GM21737 (cell line): Measurements from ENCODE around the gene VIPR2.

ENCODE experiments used
- ATAC-seq: cut with Tn5 transposase; IDR thresholded peaks from one replicate; pipeline ENCODE4 v1.9.1; 2021; ENCODE audit warnings: mild to moderate bottlenecking, moderate library complexity; ENCODE audit not compliant: unreplicated experiment

VIPR2 gene

DNA sequence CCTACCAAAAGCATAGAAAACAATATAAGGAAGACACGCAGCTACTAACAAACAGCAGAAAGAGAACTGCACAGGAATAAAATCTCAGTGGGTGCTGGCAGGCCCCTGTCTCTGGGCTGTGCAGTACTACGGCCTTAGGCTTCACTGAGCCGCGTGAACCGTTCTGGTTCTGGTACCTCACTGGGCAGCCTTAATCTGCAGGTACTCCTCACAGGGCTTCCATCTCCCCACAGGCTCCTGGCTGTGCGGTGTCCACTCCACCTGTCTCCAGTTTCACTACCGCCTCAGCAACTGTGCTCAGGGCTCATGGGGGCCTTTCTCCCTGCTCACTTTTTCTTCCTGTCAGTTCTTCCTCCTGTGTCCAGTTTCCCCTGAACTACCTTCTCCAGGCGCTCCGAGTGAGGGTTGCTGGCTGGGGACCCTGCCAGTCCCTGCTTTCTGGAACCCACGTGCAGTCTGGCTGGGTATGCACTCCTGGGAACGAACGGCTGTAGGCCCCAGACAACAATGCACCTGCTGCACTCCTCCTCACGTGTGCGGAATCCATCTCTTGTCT is 75.7 kb downstream of the VIPR2 start:
- no peak for ATAC-seq

DNA sequence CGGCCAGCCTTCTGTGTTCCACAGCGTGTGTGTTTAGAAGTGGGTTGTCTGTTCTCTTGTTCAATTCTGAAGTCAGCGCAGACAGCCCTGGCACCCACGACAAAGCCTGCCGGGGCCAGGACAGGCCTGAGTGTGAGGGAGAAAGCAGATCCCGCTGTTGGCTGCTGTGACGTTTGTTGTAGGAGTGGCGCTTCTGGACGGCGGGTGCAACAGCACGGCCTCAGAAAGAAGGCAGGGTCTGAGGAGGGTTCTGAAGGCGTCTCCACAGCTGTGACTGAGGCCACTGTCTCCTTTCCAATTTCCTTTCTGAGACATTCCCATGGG is 76.2 kb downstream of the VIPR2 start:
- no peak for ATAC-seq

DNA sequence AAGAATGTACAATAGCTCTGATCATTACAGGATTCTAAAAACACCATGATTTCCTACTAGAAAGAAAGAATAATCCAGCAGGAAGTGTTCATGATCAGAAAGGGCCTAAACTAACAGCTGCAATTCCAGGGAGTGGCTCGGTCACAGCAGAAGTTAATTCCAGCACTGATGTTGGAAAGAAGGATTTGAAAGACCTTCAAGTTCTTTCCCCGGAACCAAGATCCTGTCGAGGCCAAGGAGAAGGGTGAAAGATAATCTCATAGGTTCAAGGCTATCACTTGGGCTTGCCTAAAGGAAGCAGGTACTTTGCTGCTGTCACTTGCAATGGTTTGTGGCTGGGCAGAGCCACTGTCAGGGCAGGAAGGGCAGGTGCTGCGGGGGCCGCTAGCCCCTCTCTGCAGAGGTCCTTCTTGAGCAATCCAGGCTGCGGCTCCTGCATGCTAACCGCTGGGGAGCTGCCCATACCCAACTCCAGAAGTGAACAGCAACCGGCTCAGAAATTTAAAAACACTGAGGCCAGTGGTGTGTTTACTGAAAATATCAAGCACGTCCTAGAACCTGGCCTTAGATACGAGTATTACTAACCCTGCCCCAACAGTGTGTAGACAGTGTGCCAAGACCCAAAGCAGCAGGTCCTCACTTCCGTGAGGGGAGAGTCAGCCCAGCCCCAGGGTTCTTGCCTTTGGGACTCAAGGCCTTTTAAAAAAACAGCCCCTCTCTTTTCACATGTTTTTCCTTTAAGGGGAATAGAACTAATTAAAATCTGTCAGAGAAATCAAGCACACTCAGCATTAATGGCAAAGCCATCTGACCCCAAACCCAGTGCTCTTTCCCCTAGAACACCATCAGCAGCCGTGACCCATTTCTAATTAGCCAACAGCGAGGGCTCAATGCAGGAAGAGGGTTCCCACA is 76.8 kb downstream of the VIPR2 start:
- no peak for ATAC-seq

DNA sequence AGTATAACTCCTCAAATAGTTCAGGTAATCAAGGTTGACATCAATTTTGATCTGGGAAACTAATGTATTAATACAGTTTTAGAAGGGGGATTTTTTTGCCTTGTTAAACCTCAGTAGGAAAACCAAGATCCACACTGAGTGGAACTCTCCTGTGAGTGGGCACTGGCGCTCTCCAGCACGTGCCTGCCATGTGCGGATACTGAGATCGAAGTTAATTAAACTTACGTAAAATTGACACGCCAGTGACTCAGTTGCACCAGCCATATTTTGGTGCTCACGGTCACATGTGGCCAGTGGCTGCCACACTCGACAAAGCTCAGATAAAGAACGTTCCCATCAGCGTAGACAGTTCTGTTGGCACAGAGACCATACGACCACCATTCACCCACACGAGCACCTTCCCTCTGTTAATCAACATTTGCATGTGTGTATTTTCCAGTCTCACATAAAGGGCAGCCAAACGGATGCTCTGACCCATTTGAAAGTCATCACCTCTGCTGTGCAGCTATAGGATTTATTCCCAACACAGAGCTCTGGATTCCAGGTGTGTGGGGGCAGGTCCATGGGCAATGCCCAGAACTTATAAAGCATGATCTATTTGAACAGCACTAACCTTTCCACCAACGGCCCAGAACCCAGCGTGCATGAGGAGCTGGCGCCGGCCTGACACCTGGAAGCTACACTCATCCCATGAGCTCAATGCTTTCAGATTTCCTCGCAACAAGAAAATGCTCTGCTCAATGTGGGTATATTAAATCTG is 77.7 kb downstream of the VIPR2 start:
- ATAC-seq: no peak

DNA sequence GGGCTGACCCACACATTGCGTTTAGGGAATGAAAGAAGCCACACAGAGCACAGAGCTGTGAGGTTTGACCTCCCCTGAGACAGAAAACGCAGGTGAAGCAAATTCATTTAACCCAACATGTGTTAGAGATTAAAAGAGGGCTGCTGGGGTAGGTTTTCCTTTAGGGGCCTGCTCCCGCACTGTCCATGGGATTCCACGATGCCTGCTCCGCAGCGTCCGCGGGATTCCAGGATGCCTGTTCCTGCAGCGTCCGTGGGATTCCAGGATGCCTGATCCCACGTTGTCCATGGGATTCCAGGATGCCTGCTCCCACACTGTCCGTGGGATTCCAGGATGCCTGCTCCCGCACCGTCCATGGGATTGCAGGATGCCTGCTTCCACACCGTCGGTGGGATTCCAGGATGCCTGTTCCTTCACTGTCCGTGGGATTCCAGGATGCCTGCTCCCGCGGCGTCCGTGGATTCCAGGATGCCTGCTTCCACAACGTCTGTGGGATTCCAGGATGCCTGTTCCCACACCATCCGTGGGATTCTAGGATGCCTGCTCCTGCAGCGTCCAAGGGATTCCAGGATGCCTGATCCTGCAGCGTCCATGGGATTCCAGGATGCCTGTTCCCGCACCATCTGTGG is 78.7 kb downstream of the VIPR2 start:
- ATAC-seq: no peak

DNA sequence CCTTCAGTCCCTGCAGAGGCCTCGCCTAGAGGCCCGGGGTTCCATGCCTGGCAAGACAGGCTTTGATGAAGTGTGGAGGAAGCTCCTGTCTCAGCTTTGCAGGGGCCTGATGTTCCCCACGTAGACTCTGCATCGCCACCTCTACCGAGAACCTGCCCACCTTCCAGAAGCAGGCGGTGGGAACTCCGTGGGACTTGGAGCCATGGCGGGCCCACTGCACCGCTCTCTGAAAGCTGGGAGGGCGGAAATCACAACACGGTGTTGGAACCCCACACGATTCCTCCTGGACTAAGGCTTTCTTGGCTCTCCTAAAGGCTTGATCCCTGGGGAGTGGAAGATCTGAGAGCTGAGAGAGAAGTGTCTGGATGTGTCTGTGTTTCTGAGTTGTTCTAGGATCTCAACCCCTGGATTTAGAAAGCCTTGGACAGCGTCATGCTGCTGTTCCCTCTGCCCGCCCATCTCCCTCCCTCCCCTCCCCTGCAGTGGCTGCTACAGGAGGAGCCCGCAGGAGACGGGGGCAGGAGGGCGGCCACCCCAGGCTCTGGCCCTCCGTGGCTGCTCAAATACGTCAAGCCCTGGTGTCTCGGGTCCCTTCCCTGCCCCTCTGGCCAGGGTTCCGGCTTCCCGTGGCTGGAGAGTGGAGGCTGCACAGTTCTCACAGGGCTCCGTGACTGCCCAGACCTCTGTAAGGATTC is 79.7 kb downstream of the VIPR2 start:
- ATAC-seq: no peak

DNA sequence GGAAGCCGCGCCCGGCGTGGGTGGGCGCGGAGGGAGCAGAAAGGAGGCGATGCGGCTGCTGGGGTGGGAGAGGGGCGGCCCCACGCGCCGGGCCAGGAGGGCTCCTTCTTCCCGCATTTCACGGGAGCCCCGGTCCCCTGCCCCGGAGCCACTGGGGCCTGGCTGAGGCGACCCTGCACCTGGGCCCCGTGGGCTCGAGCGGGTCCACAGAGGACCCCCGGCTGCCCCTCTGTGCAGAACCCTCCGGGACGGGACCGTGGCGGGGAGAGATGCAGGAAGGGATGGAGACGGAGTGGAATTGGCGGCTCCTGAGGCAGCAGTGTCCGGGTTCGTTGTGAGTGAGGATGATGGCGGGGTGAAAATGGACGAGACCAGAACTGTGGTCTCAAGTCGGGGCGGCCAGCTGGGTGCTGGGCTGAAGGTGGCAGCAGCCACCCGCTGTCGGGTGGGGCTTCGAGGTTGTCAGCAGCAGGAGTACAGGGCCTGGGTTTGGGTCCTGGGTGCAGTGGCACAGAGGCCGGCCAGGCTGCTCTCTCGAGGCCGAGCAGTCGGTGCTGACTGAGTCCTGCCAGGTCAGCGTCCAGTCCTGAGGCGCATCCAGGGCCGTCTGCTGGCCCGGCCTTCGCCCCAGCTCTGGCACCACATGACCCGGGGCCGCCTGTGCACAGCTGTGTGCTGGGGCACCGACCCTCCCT is 80.4 kb downstream of the VIPR2 start:
- ATAC-seq: no peak

DNA sequence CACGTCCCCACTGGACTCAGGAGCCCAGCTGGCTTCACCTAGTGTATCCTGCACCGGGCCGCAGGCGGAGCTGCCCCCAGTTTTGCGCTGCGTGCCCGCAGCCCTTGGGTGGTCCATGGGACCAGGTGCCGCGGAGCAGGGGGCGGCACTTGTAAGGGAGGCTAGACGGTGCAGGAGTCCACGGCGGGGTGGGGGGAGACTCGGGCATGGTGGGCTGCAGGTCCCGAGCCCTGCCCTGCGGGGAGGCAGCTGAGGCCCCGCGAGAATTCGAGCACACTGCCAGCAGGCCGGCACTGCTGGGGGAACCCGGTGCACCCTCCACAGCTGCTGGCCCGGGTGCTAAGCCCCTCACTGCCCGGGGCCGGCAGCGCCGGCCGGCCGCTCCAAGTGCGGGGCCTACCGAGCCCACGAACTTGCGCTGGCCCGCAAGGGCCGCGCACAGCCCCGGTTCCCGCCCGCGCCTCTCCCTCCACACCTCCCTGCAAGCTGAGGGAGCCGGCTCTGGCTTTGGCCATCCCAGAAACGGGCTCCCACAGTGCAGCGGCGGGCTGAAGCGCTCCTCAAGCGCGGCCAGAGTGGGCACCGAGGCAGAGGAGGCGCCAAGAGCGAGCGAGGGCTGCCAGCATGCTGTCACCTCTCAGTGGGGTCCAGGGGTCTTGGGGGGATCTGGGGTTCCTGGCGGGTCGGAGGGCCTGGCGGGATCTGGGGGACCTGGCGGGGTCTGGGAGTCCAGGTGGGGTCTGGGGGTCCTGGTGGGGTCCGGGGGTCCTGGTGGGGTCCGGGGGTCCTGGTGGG is 81.4 kb downstream of the VIPR2 start:
- no peak for ATAC-seq

DNA sequence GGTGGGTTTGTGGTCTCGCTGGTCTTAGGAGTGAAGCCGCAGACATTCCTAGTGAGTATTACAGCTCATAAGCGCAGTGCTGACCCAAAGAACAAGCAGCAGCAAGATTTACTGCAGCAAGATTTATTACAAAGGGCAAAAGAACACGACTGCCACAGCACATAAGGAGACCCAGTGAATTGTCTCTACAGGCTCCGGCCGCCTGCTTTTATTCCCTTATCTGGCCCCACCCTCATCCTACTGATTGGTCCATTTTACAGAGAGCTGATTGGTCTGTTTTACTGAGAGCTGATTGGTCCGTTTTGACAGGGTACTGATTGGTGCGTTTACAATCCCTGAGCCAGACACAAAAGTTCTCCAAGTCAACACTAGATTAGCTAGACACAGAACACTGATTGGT is 82.1 kb downstream of the VIPR2 start:
- ATAC-seq: no peak

DNA sequence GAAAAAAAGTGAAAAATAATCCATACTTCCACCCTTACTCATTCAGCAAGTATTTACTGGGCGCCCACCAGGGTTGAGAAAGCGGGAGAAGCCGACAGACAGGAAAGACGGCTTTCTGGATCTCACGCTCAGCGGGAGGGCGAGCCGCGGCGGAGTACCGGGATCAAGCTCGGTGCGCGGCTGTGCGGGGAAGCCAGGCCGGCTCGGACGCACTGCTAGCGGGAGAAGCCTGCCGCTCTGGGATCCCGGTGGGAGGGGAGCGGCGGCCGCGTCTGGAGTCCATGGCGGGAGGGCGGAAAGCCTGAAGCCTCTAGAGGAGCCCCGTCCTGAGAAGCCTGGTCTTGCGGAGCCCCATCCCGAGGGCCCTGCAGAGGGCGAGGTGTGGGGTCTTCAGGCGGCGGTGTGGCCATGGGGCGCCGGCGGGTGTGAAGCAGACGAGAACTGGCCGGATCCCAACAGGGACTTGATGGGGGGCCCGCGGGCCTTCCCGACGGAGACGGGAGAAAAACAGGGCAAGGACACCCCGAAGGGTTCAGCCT is 82.9 kb downstream of the VIPR2 start:
- ATAC-seq: no peak

DNA sequence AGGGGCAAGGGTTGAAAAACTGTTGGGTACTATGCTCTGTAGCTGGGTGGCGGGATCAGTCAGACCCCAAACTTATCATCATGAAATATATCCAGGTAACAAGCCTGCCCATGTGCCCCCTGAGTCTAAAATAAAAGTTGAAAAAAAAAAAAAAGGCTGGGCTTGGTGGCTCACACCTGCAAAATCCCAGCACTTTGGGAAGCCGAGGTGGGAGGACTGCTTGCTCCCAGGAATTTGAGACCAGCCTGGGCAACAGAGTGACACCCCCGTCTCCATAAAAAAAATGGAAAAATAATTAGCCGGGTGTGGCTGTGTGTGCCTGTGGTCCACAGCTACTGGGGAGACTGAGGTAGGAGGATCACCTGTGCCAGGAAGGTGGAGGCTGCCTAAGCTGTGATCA is 83.5 kb downstream of the VIPR2 start:
- ATAC-seq: no peak

DNA sequence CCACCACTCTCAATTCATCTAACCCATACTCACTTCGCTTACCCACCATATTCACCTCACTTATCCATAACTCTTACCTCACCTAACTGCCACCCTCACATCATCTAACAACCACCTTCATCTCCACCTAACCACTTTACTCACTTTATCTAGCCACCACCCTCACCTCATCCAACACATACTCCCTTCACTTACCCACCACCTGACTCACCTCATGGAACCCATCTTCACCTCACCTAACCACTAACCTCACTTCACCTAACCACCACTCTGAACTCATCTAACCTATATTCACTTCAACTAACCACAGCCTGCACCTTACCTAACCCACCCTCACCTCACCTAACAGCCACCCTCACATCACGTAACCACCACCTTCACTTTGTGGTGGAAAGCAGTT is 84.2 kb downstream of the VIPR2 start:
- no peak for ATAC-seq

DNA sequence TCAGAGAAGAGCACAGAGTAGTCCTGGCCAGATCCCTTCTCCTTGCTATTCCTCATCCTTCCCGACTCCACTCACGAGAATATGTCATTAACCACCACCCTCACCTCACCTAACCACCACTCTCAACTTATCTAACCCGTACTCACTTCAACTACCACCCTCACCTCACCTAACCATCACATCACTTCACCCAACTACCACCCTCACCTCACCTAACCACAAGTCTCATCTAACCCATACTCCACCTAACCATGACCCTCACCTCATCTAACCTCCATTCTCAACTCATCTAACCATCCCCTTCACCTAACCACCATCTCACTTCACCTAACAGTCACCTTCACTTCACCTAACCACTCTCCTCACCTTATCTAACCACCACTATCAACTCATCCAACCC is 85.0 kb downstream of the VIPR2 start:
- no peak for ATAC-seq

DNA sequence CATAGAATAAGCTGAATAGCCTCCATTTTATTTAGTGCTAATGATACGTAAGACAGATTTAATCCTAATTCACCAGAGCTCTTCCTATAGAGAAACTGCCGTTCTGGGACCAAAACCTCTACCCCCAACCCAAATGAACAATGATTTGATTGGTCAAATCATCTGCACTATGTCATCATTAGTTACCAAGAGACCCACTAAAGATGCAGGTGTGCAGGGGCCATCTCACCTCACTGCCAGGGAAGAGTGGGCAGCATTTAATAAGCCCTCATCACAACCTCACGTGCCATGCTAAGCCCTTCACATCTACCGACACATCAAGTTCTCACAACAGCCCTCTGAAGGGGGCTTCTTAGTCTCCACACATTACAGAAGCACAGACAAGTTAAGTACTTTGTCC is 87.0 kb downstream of the VIPR2 start:
- no peak for ATAC-seq

DNA sequence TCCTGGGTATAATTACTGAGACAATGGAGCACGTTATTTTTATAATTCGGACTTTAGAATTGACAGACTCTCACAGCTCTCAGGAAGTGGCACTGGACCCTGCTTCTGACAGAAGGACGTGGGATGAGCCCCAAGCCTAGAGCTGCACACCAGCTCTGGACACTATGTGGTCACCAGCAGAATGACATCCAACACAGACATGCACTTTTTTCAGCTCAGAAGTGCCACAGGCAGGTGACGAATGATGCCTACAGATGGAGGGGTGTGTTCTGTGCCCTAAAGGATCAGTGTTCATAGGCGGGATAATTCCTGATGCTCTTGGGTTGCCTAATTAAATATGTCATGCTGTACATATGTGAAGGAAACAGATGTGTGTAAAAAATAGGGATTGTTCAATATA is 87.9 kb downstream of the VIPR2 start:
- no peak for ATAC-seq

DNA sequence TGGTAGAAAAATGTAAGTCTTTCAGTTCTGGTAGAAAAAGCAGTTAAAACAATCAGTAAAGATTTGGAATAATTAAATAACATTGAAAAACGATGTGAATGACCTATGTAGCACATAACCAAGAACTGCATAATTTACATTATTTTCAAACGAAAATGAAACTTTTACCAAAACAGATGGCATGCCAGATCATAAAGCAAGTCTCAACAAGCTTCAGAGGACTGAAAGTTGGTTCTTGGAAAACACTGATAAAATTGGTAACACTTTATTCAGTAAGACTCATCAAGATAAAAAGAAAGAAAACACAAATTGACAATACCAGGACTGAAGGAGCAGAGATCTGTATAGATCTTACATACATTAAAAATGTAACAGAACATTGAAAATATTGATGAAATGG is 92.8 kb downstream of the VIPR2 start:
- ATAC-seq: no peak

DNA sequence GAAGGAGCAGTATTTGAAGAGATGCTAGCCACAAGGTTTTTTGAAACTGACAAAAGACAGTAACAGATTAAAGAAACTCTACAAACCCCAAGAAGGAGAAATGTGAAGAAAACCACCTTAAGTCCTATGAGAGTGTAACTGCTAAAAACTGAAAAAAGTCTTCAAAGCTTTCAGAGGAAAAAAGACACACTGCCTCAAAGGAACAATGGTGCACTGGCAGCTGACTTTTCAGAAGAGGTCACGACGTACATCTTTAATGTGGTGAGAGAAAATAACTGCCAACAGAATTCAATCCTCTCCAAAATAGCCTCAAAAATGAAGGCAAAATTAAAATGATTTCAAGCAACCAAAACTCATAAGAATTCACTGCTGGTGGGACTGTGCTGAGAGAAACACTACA is 94.0 kb downstream of the VIPR2 start:
- ATAC-seq: no peak

DNA sequence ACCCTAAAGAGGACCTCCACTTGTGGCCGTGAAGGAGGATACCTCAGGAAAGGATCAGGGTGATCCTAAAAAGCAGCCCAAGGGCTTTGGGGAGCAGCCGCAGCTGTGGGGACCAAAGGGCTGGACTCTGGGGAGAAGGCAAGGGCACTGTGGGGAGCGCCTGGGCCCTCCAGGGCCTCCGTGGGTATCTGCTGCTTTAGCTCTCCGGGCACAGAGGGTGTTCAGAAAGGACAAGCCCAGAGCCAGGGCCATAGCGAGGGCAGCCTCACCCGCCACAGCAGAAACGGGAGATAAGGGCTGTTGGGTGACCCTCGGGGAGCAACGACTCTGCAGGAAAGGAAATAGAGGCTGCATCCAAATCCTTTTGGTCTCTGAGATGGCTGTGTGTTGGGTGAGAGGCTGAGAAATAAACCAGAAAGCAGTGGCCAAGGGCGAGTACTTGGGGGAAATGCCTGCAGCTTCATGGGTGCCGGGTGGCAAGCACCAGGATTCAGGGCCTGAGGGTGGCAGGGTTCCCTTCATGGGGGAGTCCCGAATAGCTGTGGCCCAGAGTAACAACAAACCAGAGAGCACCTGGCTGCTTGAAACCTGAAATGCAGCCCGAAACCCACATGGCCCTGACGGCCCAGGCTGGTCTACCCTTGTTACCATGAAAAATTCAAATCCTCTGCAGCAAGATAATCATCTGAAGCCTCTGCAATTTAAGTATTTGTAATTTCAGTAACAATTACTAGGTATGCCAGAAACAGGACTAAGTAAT is 95.2 kb downstream of the VIPR2 start:
- no peak for ATAC-seq

DNA sequence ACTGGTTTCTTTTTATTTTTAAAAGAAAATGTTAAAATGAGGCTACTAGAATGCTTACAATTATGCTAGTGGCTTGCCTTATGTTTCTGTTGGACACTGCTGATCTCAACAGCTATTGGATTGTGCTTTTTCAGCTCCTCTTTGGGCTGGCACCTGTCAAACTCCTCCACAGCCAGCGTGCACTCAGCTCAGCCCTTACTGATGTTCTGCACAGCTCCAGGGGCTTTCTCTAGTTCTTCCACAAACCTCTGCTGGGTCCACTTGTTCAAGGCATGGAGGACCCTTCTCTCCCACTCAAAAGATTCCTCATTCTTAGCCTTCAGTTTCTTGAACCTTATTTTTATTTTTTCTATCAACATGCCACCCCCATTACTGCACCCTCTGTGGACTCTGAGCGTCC is 96.0 kb downstream of the VIPR2 start:
- no peak for ATAC-seq
